Stimulated activated naive B cell treated with anti-CD40 and anti-IgM and Interleukin-4, amounts not matched to agents 10 μg/mL and 1 μg/mL and 100 μg/mL, for 72 hours (primary cell): ENCODE results near the gene CNNM2.
A peak's percentile ranks its signal among the peaks of the same experiment; 100 is the strongest.

Source experiments
- ATAC-seq, 2 donors: fragments of 150-1000 bp; cut with Tn5 transposase; replicated peaks; 2 replicates each; pipeline ENCODE4 v1.10.0; 2021; ENCODE audit warnings: moderate library complexity in 1 of 2
- DNase-seq: peaks from one replicate; pipeline ENCODE4 v3.0.0; 2021
- H3K27ac Mint-ChIP-seq: one replicate; pipeline ENCODE4 v1.8.0; 2022; ENCODE audit warnings: mild to moderate bottlenecking, mixed read lengths
- H3K27me3 Mint-ChIP-seq, 2 donors: one replicate each; pipeline ENCODE4 v1.8.0; 2022; ENCODE audit warnings: mixed read lengths in 2 of 2
- H3K36me3 Mint-ChIP-seq, 2 donors: one replicate each; pipeline ENCODE4 v1.8.0; 2022; ENCODE audit warnings: mixed read lengths in 2 of 2, mild to moderate bottlenecking in 1 of 2
- H3K4me1 Mint-ChIP-seq, 2 donors: one replicate each; pipeline ENCODE4 v1.8.0; 2022; ENCODE audit warnings: mixed read lengths in 2 of 2, mild to moderate bottlenecking in 1 of 2
- H3K4me3 Mint-ChIP-seq, 2 donors: one replicate each; pipeline ENCODE4 v1.8.0; 2022; ENCODE audit warnings: mild to moderate bottlenecking in 2 of 2, mixed read lengths in 2 of 2, moderate library complexity in 1 of 2
- H3K9me3 Mint-ChIP-seq, 2 donors: one replicate each; pipeline ENCODE4 v1.8.0; 2022; ENCODE audit warnings: mixed read lengths in 2 of 2, mild to moderate bottlenecking in 1 of 2

The CNNM2 gene

GRCh38 chr10:102917962-102918816 is at the start of gene CNNM2:
TSS of gene CNNM2 (plus strand) at chr10:102918294. CDS start at chr10:102918481, 187 bp downstream.
- Mint-ChIP-seq H3K27ac (peak within 1 kb of the TSS; percentile 98), H3K4me3 (peak within 1 kb of the TSS; percentile 97 to 100), H3K36me3 (peaks cover 4 to 7% of the 10 kb centered on the region in 2 donors), H3K27me3 (peaks cover 10 to 22% of the 10 kb centered on the region in 2 donors), H3K4me1 (peaks cover 23 to 64% of the 10 kb centered on the region in 2 donors), H3K9me3 (no peaks in the 10 kb centered on the region)
- DNase-seq (peak; percentile 99), ATAC-seq (peak; percentile 88 to 90)

- ATAC-seq = no peak
- H3K4me3 Mint-ChIP-seq = peak overlapping the region; percentile 79 to 85
- DNase-seq = no peak
- peaks cover 3 to 6% of the 10 kb centered on the region in 2 donors for H3K36me3 Mint-ChIP-seq
- H3K9me3 Mint-ChIP-seq = no peaks in the 10 kb centered on the region
- peaks cover 8 to 11% of the 10 kb centered on the region in 2 donors for H3K4me1 Mint-ChIP-seq
- no peak overlapping the region for H3K27ac Mint-ChIP-seq
- peaks cover 21 to 29% of the 10 kb centered on the region in 2 donors for H3K27me3 Mint-ChIP-seq
Measured at GRCh38 chr10:102868911-102869257, 49.2 kb upstream of the CNNM2 start.

- no peak for DNase-seq
- Mint-ChIP-seq H3K27ac (no peak within 1 kb of the TSS), H3K36me3 (peaks cover 2 to 3% of the 10 kb centered on the region in 2 donors), H3K9me3 (no peaks in the 10 kb centered on the region), H3K4me3 (peak within 1 kb of the TSS; percentile 79 to 85), H3K4me1 (peaks cover 8 to 11% of the 10 kb centered on the region in 2 donors), H3K27me3 (peaks cover 21 to 33% of the 10 kb centered on the region in 2 donors)
- ATAC-seq = peak; percentile 80 to 81
Measured at GRCh38 chr10:102869258-102870198, 48.6 kb upstream of the CNNM2 start, which contains the start of gene AS3MT. TSS of gene AS3MT (plus strand) at chr10:102869470. CDS start at chr10:102869593, 123 bp downstream.

- no peak overlapping the region for H3K27ac Mint-ChIP-seq
- ATAC-seq (no peak), DNase-seq (no peak)
- peak overlapping the region; percentile 73 to 85 for H3K4me3 Mint-ChIP-seq
- peaks cover 8 to 11% of the 10 kb centered on the region in 2 donors for H3K4me1 Mint-ChIP-seq
- peaks cover 2 to 3% of the 10 kb centered on the region in 2 donors for H3K36me3 Mint-ChIP-seq
- peaks cover 21 to 34% of the 10 kb centered on the region in 2 donors for H3K27me3 Mint-ChIP-seq
- no peaks in the 10 kb centered on the region for H3K9me3 Mint-ChIP-seq
Measured at GRCh38 chr10:102870221-102870620, 47.9 kb upstream of the CNNM2 start.

GRCh38 chr10:102872163-102872562 is 45.9 kb upstream of the CNNM2 start:
- Mint-ChIP-seq H3K27ac (no peak overlapping the region), H3K4me3 (no peak overlapping the region), H3K27me3 (peaks cover 21 to 34% of the 10 kb centered on the region in 2 donors), H3K36me3 (peaks cover 0 to 2% of the 10 kb centered on the region in 2 donors), H3K9me3 (no peaks in the 10 kb centered on the region), H3K4me1 (peaks cover 8 to 11% of the 10 kb centered on the region in 2 donors)
- no peak for DNase-seq
- no peak for ATAC-seq

GRCh38 chr10:102876747-102877153 is 41.3 kb upstream of the CNNM2 start:
- Mint-ChIP-seq H3K27ac (no peak overlapping the region), H3K4me3 (no peak overlapping the region), H3K9me3 (no peaks in the 10 kb centered on the region), H3K4me1 (no peaks in the 10 kb centered on the region), H3K36me3 (no peaks in the 10 kb centered on the region), H3K27me3 (peaks cover 0 to 11% of the 10 kb centered on the region in 2 donors)
- DNase-seq = no peak
- no peak for ATAC-seq

- ATAC-seq (no peak), DNase-seq (no peak)
- H3K4me1 Mint-ChIP-seq = no peaks in the 10 kb centered on the region
- no peak overlapping the region for H3K27ac Mint-ChIP-seq
- H3K36me3 Mint-ChIP-seq = no peaks in the 10 kb centered on the region
- H3K27me3 Mint-ChIP-seq = peaks cover 0 to 4% of the 10 kb centered on the region in 2 donors
- H3K4me3 Mint-ChIP-seq = no peak overlapping the region
- no peaks in the 10 kb centered on the region for H3K9me3 Mint-ChIP-seq
Measured at GRCh38 chr10:102878629-102879028, 39.5 kb upstream of the CNNM2 start.

GRCh38 chr10:102880256-102880655 is 37.8 kb upstream of the CNNM2 start:
- no peaks in the 10 kb centered on the region for H3K27me3 Mint-ChIP-seq
- H3K27ac Mint-ChIP-seq = no peak overlapping the region
- H3K36me3 Mint-ChIP-seq = no peaks in the 10 kb centered on the region
- no peaks in the 10 kb centered on the region for H3K9me3 Mint-ChIP-seq
- ATAC-seq (no peak), DNase-seq (no peak)
- H3K4me1 Mint-ChIP-seq = no peaks in the 10 kb centered on the region
- H3K4me3 Mint-ChIP-seq = no peak overlapping the region

- Mint-ChIP-seq H3K27ac (no peak overlapping the region), H3K4me1 (no peaks in the 10 kb centered on the region), H3K36me3 (peaks cover 3 to 4% of the 10 kb centered on the region in 2 donors), H3K27me3 (no peaks in the 10 kb centered on the region), H3K9me3 (no peaks in the 10 kb centered on the region), H3K4me3 (no peak overlapping the region)
- DNase-seq (no peak), ATAC-seq (no peak)
Measured at GRCh38 chr10:102888048-102888447, 30.0 kb upstream of the CNNM2 start.

GRCh38 chr10:102894466-102895213 is 23.5 kb upstream of the CNNM2 start:
- no peaks in the 10 kb centered on the region for H3K36me3 Mint-ChIP-seq
- H3K4me1 Mint-ChIP-seq = no peaks in the 10 kb centered on the region
- H3K27me3 Mint-ChIP-seq = no peaks in the 10 kb centered on the region
- H3K4me3 Mint-ChIP-seq = no peak overlapping the region
- no peaks in the 10 kb centered on the region for H3K9me3 Mint-ChIP-seq
- DNase-seq = no peak
- ATAC-seq = no peak
- no peak overlapping the region for H3K27ac Mint-ChIP-seq

- H3K4me3 Mint-ChIP-seq = no peak overlapping the region
- no peaks in the 10 kb centered on the region for H3K36me3 Mint-ChIP-seq
- no peaks in the 10 kb centered on the region for H3K27me3 Mint-ChIP-seq
- no peak overlapping the region for H3K27ac Mint-ChIP-seq
- H3K4me1 Mint-ChIP-seq = peaks cover 0 to 3% of the 10 kb centered on the region in 2 donors
- DNase-seq = no peak
- H3K9me3 Mint-ChIP-seq = no peaks in the 10 kb centered on the region
- ATAC-seq = no peak
Measured at GRCh38 chr10:102900006-102900405, 18.1 kb upstream of the CNNM2 start.

GRCh38 chr10:102904346-102904745 is 13.7 kb upstream of the CNNM2 start:
- ATAC-seq = no peak
- Mint-ChIP-seq H3K27me3 (no peaks in the 10 kb centered on the region), H3K4me1 (peaks cover 0 to 3% of the 10 kb centered on the region in 2 donors), H3K27ac (no peak overlapping the region), H3K9me3 (no peaks in the 10 kb centered on the region), H3K4me3 (no peak overlapping the region), H3K36me3 (no peaks in the 10 kb centered on the region)
- no peak for DNase-seq

- H3K9me3 Mint-ChIP-seq = no peaks in the 10 kb centered on the region
- H3K4me1 Mint-ChIP-seq = peaks cover 0 to 3% of the 10 kb centered on the region in 2 donors
- ATAC-seq (no peak), DNase-seq (no peak)
- H3K4me3 Mint-ChIP-seq = no peak overlapping the region
- peaks cover 0 to under 1% of the 10 kb centered on the region in 2 donors for H3K27me3 Mint-ChIP-seq
- no peak overlapping the region for H3K27ac Mint-ChIP-seq
- H3K36me3 Mint-ChIP-seq = no peaks in the 10 kb centered on the region
Measured at GRCh38 chr10:102906507-102906906, 11.6 kb upstream of the CNNM2 start.

GRCh38 chr10:102914781-102915180 is 3.3 kb upstream of the CNNM2 start:
- peaks cover 6 to 33% of the 10 kb centered on the region in 2 donors for H3K4me1 Mint-ChIP-seq

More at GRCh38 chr10:102914781-102915180, 3.3 kb upstream of the CNNM2 start:
- peaks cover 0 to 4% of the 10 kb centered on the region in 2 donors for H3K36me3 Mint-ChIP-seq
- DNase-seq (no peak), ATAC-seq (no peak)
- H3K27ac Mint-ChIP-seq = no peak overlapping the region
- H3K4me3 Mint-ChIP-seq = no peak overlapping the region
- no peaks in the 10 kb centered on the region for H3K9me3 Mint-ChIP-seq
- peaks cover 10 to 36% of the 10 kb centered on the region in 2 donors for H3K27me3 Mint-ChIP-seq
